GM18502 (cell line): ENCODE data around the gene ALDH1A2.

Experiments used
- ATAC-seq: cut with Tn5 transposase; IDR thresholded peaks from one replicate; pipeline ENCODE4 v1.9.1; 2021; ENCODE audit warnings: mild to moderate bottlenecking; ENCODE audit not compliant: unreplicated experiment, poor library complexity

Gene ALDH1A2

DNA sequence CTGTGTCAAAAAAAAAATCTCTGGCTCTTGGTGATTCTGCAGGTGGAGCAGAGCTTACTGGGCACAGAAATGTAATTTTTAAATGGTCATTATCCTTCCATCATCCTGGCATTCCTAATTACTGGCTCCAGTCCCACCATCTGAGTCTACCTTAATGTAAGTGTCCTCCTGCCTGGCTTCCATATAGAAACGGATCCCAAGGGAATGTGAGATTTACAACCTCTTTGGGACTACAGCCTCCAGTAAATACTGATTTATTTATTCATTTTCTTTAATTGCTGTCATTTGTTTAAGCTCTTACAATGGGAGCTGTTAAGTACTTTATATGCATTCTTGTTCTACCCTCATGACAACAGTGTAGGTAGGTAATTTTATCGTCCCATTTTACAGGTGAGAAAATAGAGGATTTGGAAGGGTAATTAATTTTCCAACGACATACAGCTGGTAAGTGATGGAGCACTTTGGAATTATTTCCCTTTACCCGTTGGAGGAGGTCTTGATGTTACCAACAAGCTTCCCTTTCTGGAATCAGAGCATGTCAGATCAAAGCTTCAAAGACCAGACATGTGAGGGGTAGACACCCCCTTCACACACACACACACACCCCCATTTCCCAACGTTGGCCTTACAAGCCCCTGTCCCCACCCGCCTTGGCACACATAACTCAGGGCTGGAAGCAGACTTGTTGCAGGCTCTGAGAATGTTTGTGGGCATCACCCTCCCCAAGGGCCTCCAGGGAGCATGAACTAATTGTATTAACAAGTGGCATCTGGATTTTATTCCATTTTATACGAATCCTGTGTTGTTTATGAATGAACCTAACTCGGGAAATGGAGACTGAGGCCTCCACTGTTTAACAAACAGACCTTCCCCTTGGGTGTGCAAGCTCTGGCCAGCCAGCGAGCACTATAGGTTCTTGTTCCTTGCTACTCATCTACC is 116.9 kb downstream of the ALDH1A2 start:
- no peak for ATAC-seq

DNA sequence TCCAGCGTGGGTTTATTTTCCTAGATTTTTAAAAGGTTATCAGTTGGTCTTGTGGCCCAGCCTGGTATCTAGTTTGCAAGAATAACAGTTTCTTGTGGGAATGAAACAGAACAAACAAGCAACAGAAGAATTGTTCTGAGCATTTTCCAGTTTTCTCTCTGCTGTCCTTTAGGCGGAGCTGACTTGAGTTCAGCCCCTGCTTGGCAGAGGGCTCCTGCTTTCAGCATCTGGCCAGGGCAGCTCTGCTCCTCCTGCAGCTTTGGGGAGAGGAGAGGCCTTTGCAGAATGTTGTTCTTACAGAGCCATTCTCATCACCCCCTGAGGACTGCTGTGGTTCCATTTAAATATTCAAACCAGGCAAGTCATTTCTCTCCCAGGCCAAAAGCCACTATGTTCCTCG is 117.7 kb downstream of the ALDH1A2 start:
- ATAC-seq, result no peak

DNA sequence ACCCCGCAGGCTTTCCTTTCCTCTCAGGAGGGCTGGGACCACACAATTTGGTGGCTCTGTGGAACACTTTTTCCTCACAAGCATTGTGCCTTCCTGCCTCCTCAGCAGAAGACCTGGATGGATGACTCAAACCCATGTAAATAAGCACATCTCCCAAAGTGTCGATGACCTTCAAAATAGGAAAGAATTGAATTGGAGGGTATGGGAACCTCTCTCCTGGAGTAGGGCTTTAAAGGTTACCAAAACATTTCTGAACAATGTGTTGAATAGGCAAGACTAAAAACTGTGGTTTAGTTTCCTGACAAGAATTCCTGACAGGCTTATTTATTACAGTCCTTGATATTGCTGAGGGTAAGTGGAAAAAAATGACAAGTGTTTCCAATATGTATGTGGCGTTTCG is 118.2 kb downstream of the ALDH1A2 start:
- no peak for ATAC-seq

DNA sequence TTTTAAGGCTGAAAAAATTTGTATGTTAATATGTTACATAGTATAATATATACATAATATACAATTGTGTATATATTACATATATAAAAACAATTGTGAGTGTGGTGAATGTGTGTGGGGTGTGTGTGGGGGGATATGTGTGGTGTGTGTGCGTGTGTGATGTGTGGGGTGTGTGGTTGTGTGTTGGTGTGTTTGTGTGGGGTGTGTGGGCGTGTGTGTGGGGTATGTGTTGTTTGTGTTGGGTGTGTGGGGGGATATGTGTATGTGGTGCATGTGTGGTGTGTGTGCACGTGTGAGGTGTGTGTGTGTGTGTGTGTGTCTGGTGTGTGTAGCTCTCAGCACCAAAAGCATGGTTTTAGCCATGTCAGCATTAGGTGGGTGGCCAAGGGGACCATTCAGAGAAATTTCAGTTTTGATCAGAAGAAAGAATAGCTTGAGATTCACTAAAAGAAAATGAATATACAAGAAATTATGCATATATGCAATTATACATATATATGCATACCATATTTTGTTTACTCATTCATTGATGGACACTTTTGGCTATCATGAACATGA is 118.9 kb downstream of the ALDH1A2 start:
- no peak for ATAC-seq

DNA sequence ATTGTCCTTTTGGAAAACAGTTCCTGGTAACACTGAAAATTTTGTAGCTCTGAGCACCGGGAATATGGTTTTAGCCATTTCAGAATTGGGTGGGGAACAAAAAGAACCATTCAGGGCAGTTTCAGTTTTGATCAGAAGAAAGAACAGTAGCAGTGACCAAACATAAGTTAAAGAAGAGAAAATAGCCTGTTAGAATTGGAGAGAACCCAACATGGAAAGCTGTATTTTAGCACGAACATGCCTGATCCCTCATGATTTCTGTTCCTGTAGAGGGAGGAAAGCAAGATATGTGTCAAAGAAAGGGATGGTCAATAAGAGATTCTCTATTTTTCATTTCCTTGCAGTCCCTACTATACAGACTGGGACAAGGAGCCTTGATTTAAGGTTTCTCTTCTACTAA is 119.9 kb downstream of the ALDH1A2 start:
- no peak for ATAC-seq

DNA sequence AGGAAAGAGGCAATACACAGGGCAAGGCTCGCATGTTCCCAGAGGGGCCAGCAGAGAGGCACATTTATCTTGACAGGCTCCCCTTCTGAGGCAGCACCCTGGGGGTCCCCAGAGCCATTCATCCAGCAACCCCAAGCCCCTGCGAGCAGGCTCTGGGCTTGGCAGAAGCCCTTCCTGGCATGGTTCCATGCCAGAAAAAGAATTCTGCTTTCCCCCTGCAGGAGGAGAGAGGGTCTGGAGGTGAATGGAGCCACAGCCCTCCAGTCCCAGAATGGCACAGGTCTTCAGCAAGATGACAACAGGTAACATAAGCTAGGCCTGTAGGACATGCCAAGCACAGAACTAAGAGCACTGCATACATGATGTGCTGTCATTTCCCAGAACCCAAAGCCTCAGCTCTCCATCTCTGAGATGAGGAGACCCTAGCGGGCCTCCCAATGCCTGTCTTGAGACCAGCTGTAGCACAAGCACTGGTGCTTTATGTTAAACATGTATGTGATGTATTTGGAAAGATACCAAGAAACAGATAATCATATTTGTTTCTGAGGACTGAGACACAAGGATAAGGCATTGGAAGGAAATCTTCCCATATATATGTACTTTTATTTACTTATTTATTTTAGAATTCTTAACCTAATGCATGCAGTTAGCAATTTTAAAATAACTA is 121.6 kb downstream of the ALDH1A2 start:
- no peak for ATAC-seq

DNA sequence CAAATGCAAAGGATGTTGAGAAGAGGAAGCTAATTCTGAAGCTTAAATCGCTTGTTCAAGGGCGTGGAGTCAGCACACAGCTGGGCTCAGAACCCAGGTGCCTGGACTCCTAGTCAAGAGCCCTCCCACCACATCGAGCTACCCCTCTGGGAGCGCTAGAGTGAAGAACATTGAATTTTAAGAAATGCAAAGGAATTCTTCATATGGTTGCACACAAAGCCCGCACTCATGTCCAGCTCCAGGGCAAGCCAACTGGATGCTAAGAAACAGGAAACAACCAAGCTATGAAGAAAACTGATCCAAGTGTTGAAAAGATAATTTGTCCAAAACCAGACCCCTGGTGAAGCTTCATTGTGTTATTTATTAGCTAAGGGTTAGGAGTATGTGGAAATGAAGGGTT is 122.3 kb downstream of the ALDH1A2 start:
- ATAC-seq, result no peak

DNA sequence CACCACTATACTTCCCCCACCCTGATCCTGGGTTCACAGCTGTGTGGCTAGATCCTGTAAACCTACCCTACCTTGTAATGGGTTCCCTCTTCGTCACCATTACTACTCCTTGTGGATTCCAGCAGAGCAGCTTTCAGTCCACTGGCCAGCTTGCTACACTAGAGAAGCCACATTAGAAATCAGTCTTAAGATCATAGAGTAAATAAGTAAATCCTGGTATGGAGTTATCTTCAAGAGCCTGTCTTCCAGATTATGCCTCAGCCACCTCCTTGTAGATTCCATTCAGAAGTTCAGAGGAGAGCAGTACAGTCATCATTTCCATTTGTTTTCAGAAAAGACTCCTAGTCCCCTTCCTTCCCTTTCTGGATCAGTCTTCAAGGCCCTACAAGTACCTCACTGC is 123.7 kb downstream of the ALDH1A2 start:
- no peak for ATAC-seq

DNA sequence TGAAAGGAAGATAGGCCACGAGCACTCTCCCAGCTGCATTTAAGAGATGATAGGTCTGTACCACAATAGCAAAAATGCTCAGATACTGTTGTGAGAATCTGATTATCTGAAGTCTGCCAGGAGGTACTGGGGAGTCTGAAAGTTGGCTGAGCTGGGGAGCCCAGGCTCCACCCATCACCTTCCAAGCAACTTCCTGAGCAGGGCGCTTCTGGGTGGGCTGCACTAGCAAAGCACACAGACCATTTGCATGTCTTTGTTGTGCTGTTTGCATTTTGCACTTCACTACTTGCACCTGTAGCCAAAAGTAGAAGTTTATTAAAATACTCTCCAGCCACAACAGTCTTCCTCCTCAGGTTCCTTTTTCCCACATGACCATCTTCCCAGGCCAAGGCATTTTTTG is 133.2 kb downstream of the ALDH1A2 start:
- no peak for ATAC-seq

DNA sequence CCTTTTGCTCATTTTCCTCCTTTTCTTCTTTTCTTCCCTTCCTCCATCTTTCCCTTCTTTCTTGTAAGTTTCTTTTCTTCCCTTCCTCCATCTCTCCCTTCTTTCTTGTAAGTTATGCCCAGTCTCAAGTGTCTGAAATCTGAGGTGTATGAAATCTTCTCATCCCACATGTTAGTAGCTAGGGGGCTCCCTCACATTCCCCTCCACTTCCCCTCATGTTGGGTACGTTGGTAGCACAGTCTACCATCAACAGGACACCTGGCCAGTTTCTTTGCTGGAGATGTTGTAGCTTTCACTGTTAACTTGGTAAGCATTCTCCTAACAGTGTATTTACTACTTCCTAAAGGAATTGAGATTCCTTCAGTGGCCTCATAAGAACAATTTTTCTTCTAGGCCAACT is 133.9 kb downstream of the ALDH1A2 start:
- ATAC-seq, result no peak

DNA sequence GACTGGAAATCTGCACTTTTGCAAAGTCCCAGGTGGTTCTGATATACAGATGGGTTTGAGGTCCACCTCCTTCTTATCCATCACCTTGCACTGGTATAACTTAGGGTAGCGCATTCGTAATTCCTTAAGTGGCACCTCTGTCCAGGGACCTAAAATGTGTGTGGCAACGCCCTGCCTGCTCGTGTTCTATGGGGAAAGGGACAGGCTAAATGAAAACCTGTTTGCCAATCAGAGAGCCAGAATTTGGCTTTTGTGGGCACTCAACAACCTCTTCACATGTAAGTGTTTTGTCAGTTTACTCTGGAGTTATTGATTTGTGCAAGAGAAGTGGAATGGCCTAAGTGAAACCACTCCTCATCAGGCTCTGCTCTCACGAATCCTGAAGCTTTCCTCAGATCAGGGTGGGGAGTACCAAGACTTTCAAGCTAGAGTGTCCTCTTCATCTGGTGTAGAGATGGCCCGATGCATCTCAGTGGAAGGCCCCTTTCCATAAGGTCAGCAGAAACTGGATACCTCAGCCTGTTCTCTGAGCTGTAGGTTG is 138.3 kb downstream of the ALDH1A2 start:
- ATAC-seq, result no peak

DNA sequence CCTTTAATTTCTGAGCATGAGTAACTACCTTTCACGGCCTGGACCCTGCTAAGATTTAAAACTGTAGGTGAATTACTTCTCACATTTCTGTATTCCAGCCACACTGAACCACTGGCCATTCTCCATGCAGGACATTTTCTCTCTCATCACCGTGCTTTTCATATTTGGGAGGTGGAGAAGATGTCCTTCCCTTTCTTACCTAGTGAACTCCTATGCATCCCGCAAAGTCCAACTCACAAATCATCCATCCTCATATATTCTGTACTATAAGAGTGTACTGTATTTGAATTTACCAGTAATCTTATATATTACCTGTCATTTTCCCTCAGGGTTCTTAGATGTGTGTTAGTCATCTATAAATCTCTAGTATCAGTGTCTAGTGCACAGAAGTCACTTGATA is 139.9 kb downstream of the ALDH1A2 start:
- ATAC-seq, result no peak

DNA sequence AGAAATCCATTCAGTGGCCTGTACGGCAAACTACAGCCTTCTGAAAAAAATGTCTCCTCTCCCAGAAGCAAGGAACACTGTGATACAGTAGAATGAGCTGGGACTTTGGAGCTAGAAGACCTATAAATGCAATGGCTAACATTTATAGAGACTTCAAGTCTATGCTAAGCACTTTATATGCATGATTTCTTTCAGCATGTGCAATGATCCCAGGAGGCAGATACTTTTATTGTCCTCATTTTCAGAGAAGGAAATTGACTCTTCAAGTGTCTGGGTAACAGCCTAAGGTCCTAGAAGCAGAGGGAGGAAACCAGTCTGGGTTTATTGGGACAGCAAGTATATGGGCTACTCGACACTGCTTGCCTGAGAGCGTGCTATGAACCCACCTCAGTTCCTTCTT is 140.9 kb downstream of the ALDH1A2 start:
- no peak for ATAC-seq

DNA sequence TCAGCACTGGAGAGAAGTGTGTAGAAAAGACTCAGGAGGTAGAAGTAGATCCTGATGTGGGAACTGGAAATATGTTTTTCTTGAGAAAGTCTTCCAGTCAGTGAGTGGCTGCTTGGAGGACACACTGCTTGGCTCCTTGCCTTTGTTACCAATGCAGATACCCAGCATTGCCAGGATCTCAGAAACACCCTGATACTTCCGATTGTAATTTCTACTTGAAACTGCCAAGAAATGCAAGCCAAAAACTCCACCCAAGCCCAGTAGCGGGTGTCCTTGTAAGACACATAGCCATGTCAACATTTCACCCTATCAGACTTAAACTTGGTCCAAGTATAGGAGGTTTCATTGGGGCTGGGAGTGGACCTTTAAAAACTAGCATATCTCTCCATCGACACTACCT is 141.8 kb downstream of the ALDH1A2 start:
- ATAC-seq, result no peak

DNA sequence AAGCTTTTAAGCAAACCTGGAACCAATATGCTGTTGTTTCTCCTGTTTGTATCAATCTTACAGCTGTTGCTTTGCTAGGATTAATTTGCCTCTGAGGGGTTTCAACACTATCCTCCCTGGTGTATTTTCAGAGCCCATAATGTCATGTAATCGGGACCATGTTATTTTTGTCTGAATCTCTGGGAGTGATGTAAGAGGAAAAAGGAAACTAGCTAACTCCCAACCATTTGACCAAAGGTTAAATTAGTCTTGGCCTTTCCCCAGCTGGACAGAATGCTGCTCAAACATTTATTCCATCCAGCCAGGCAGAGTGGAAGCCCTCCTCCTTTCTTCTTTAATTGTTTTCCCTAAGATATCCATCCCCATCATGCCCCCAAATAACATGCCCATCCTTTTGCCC is 142.2 kb downstream of the ALDH1A2 start:
- ATAC-seq, result no peak

DNA sequence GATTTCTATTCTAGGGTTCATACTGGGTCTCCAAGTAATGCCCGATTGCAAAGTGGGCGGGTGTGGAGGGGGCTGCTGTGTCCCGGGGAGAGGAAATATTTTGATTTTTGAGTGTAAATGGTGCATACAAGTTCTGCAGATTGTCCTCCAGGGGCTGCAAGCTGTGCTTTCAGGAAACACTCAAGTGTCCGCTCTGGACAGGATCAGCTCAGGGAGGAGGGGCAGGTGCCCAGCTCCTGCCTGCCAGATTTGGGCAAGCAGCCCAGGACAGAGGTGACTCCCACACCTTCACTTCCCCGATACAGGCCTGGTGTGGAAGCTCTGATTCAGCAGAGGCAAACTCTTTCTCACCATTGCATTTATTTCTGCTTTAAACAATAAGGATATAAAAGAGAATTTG is 142.7 kb downstream of the ALDH1A2 start:
- ATAC-seq, result no peak

DNA sequence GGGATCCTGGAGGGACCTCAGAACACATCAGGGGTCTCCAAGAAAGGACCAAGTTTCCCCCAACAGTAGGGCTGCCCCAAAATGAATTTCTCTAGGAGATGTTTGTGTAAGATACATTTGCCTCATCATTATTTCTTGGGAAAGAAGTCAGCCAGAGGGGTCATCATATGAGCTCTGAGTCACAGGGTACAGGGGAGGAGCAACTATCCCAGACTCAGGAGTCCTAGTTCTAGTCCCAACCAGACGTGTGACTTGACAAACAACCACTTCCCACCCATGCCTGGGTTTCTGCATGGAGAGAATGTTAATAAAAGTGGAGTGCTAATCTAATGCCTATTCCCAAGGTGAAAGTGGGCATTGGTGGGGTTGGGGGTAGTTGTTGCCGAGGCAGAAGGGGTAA is 144.1 kb downstream of the ALDH1A2 start:
- no peak for ATAC-seq

DNA sequence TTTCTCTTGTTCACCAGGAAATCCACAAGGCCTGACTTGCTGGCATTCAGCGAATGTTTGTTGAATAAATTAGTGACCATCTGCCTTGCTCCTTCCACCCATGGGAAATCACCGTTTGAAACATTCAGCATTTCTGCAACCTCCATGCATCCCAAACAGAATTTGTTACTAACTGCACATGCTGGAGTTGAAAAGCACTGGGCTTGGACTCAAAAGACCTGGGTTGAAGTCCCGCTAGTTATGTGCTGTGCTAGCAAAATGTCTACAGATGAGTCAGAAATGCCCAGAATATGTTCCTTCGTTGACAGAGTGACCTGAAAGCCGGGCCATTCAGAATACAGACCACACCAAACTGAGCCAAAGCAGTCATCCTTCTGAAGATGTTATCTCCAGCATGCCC is 144.6 kb downstream of the ALDH1A2 start:
- no peak for ATAC-seq

DNA sequence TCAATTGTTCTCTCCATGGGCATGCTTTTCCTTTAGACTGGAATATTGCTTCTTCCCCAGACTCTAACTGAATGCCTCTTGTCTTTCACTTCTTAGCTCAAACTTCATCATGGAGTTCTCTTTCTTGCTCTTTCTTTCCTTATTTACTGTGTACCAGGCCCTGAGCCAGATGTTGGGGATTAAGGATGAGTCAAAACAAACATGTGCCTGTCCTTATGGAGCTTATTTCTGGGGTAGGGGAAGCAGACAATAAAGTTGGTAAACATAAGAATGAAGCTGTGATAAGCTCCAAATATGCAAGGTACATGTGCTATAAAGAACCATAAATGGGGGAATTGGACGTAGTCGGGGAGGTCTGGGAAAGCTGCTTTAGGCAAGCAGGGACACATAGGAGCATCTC is 145.8 kb downstream of the ALDH1A2 start:
- no peak for ATAC-seq

DNA sequence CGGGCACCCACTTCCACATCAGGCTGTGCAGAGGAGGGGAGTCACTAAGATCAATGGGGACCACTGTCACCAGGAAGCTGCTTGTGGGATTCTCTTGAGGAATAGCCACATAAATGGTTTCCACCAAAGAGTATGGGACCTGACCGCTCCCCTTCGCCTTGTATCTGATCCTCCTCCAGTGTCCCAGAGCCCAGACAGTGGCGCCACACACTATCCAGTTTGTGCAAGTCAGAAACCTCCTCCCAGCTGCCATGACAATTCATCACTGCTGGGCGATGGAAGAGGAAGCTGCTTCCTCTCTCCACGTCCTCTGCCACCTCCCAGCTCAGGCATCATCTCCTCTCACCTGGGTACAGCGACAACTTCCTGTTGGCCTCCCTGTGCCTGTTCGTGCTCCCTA is 147.5 kb downstream of the ALDH1A2 start:
- no peak for ATAC-seq

DNA sequence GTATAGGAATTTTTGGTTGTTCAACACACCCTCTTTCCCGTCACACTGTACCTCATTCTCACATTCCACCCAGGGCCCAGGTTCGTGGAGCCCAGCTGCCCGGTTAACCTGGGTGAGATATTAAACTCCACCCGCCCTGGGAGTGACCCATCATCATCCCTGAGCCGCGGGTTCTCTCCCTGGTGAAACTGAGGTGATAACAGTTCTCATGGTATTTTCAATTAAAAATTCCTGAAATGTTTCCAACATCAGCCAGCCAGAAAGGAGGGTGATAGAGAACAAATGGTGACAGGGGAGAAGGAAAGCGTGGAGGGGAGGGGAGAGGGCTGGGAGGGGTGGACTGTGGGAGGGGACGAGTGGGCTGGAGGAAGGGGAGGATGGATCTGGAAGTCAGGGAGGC is 148.8 kb downstream of the ALDH1A2 start:
- ATAC-seq, result no peak
